Measurements from ENCODE around the gene CDC73. TPM values are rescaled to one million over a fixed set of nuclear protein-coding genes. Genes with fewer than 3 reads are reported as not detected.

The CDC73 gene
- total and polyA plus RNA-seq, 3 donors from 2014 or later, result 31.4 to 47.1 (median 39.6) TPM

DNA sequence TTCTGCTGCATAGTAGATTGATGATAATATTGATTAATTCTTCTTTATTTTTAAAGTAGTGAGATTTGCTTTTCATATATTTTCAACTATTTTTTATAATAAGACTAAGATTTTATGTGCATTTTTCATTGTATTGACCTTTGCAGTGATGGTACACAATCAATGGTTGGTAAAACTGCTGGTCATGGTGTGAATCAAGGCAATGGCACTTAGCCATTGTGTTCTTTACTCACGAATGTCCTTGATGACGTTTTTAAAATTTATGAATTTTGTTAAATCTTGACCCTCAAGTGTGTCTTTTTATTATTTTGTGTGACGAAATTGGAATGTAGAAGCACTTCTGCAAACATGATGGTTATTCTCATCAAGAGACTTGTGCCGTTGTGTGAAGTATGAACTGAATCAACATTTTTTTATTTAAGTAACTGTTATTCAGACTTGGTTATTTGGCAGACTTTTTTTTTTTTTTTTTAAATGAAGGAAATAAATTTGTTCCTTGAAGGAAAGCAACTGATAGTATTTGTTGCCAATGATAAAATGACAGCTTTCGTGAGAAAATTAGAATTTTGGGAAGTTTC, 22.6 kb downstream of the CDC73 start:
- H3K9me3 ChIP-seq, result no peaks in the 10 kb centered on the region
- no peaks in the 10 kb centered on the region for H3K4me1 ChIP-seq
- no peaks in the 10 kb centered on the region for H3K36me3 ChIP-seq (ENCODE audit: low read depth, missing control alignments)
- DNase-seq, result no peak
- no peak overlapping the region for H3K4me3 ChIP-seq
- no peak for TF ChIP-seq POLR2A (IDR thresholded peaks at IDR 0.05)
- no peaks in the 10 kb centered on the region for H3K27me3 ChIP-seq
- no peak overlapping the region for H3K27ac ChIP-seq
- WGBS, 2 donors, result 74 to 77% methylated on average over 5 of the region's 5 CpGs
- intact Hi-C loops (cut with DNase I; ENCODE audit: low total_unique reads), result no loop called here

DNA sequence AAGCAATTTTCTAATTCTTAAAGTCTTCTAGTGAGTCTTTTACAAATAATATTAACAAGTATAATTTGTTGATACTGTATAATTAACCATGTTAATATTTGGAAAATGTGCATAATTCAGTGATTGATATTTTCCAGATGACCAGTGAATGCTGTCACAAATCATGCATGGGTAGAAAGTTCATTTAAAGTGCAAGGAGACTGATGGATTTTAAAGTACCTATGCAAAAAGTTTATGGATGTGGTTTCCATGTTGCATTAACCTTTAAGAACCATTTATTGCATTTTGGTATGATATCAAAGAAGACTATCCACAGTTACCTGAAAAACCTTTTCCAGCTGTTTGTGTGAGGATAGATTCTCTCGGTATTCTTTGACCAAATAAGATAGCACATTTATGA, 23.2 kb downstream of the CDC73 start:
- intact Hi-C loops (cut with DNase I; ENCODE audit: low total_unique reads), result no loop called here
- WGBS, 2 donors, result 84 to 95% methylated on average over 1 of the region's 1 CpG
- Histone ChIP-seq H3K4me3 (no peak overlapping the region), H3K4me1 (no peaks in the 10 kb centered on the region), H3K36me3 (ENCODE audit: low read depth, missing control alignments) (no peaks in the 10 kb centered on the region), H3K27ac (no peak overlapping the region), H3K27me3 (no peaks in the 10 kb centered on the region), H3K9me3 (no peaks in the 10 kb centered on the region)
- no peak for DNase-seq
- TF ChIP-seq POLR2A (IDR thresholded peaks at IDR 0.05), result no peak
- TF ChIP-seq, protein P1, sequence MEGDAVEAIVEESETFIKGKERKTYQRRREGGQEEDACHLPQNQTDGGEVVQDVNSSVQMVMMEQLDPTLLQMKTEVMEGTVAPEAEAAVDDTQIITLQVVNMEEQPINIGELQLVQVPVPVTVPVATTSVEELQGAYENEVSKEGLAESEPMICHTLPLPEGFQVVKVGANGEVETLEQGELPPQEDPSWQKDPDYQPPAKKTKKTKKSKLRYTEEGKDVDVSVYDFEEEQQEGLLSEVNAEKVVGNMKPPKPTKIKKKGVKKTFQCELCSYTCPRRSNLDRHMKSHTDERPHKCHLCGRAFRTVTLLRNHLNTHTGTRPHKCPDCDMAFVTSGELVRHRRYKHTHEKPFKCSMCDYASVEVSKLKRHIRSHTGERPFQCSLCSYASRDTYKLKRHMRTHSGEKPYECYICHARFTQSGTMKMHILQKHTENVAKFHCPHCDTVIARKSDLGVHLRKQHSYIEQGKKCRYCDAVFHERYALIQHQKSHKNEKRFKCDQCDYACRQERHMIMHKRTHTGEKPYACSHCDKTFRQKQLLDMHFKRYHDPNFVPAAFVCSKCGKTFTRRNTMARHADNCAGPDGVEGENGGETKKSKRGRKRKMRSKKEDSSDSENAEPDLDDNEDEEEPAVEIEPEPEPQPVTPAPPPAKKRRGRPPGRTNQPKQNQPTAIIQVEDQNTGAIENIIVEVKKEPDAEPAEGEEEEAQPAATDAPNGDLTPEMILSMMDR (IDR thresholded peaks at IDR 0.05), result no peak

DNA sequence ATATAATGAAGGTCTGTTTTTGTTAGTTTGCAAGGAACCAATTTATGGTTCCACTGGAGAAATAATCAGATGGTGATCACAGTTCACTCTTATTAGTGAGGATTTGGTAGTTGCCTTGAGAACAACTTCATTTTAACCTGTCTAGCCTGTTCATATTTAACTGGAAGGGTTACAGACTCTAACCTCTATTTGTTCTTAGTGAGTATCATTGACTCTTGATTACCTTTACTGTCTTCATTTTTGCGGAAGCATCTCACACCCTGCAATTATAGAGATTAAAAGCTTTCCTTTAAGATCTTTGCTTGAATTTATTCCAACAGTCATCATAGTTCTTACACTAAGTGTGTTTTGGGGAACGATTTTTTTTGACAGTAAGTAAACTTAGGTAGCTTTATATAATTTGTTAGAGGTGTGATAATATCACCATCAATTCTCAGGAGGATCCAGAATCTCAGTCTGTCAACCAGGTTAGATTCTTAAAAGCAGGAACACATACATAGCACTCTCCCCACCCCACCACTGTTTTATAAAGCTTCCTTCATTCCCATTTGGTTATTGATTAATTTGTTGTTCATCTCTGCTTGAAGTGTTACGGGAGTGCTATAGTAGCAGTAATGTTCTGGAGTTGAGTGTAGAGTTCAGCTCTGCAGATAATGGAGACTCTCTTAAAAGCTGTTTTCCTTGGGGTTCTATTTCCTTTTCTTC, 34.4 kb downstream of the CDC73 start:
- Histone ChIP-seq H3K36me3 (ENCODE audit: low read depth, missing control alignments) (no peaks in the 10 kb centered on the region), H3K4me3 (no peak overlapping the region), H3K9me3 (no peaks in the 10 kb centered on the region), H3K27me3 (no peaks in the 10 kb centered on the region), H3K27ac (no peak overlapping the region), H3K4me1 (no peaks in the 10 kb centered on the region)
- DNase-seq, result no peak
- TF ChIP-seq POLR2A (IDR thresholded peaks at IDR 0.05), result no peak
- TF ChIP-seq, protein P1 (IDR thresholded peaks at IDR 0.05), result no peak
- WGBS, 2 donors, result 94 to 99% methylated on average over 3 of the region's 3 CpGs
- intact Hi-C loops (cut with DNase I; ENCODE audit: low total_unique reads), result no loop called here

DNA sequence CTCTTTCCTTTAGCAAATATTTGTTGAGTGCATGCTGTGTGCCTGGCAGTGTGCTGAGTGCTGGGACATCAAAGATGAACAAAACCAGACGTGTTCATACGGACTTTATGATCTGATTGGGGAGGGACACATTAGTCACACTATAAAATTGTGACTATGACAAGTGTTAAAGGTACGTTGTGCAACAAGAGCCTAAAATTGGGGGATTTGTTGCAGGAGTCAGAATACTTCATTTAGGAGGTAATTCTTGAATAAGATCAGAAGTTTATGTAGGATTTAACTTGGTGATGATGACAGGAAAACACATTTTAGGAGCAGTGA, 35.0 kb downstream of the CDC73 start:
- H3K36me3 ChIP-seq (ENCODE audit: low read depth, missing control alignments), result no peaks in the 10 kb centered on the region
- no peaks in the 10 kb centered on the region for H3K27me3 ChIP-seq
- no peaks in the 10 kb centered on the region for H3K4me1 ChIP-seq
- no peaks in the 10 kb centered on the region for H3K9me3 ChIP-seq
- TF ChIP-seq, protein P1 (IDR thresholded peaks at IDR 0.05), result no peak
- no peak for TF ChIP-seq POLR2A (IDR thresholded peaks at IDR 0.05)
- no peak overlapping the region for H3K4me3 ChIP-seq
- DNase-seq, result no peak
- 86 to 88% methylated on average over 3 of the region's 3 CpGs for WGBS, 2 donors
- intact Hi-C loops (cut with DNase I; ENCODE audit: low total_unique reads), result no loop called here
- H3K27ac ChIP-seq, result no peak overlapping the region

DNA sequence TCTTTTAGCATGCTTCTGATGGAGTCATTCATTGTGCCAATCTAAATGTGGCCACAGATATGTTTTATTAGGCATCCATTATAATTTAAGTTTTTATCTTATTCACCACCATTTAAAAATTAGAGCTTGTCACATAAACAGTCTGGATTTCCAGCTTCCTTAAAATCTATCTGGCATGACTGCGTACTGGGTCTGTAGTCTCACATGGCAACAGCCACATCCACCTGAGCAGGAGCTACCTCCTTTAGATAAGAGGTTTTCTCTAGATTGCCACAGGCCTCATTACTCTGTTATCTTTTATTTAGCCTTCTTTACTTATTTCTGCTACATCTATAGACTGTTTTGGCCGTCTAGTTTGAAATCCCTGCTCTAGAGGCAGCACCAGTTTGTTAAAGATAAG, 35.5 kb downstream of the CDC73 start:
- H3K4me3 ChIP-seq, result no peak overlapping the region
- H3K27ac ChIP-seq, result no peak overlapping the region
- DNase-seq, result no peak
- 78 to 84% methylated on average over 2 of the region's 2 CpGs for WGBS, 2 donors
- intact Hi-C loops (cut with DNase I; ENCODE audit: low total_unique reads), result no loop called here
- TF ChIP-seq, protein P1 (IDR thresholded peaks at IDR 0.05), result no peak
- TF ChIP-seq POLR2A (IDR thresholded peaks at IDR 0.05), result no peak
- H3K27me3 ChIP-seq, result no peaks in the 10 kb centered on the region
- no peaks in the 10 kb centered on the region for H3K4me1 ChIP-seq
- H3K9me3 ChIP-seq, result no peaks in the 10 kb centered on the region
- H3K36me3 ChIP-seq (ENCODE audit: low read depth, missing control alignments), result no peaks in the 10 kb centered on the region

All from testis (tissue), 3 donors.